ENCODE measurements around the gene BBS9.

Gene BBS9

GRCh38 chr7:33192695-33193291, 63.4 kb downstream of the BBS9 start:
- no peak overlapping the region for H3K4me3 ChIP-seq (ENCODE audit: low read length in 2 of 2)
- H3K36me3 ChIP-seq (ENCODE audit: control insufficient read depth in 2 of 2, insufficient read depth in 2 of 2, low read length in 2 of 2) = no peaks in the 10 kb centered on the region
- H3K9me3 ChIP-seq (ENCODE audit: control insufficient read depth in 2 of 2, low read length in 2 of 2) = no peaks in the 10 kb centered on the region
- H3K27me3 ChIP-seq (ENCODE audit: control insufficient read depth in 2 of 2, insufficient read depth in 2 of 2, low read length in 2 of 2) = no peaks in the 10 kb centered on the region
- no peak overlapping the region for H3K9ac ChIP-seq (ENCODE audit: low read depth in 1 of 2, low read length in 2 of 2)
- no peak overlapping the region for H3K27ac ChIP-seq (ENCODE audit: low read depth in 2 of 2, low read length in 2 of 2)
- no peaks in the 10 kb centered on the region for H3K4me1 ChIP-seq (ENCODE audit: control insufficient read depth in 2 of 2, insufficient read depth in 2 of 2, low read length in 2 of 2)

GRCh38 chr7:33193308-33193864, 64.0 kb downstream of the BBS9 start:
- H3K4me3 ChIP-seq (ENCODE audit: low read length in 2 of 2) = no peak overlapping the region
- no peak overlapping the region for H3K27ac ChIP-seq (ENCODE audit: low read depth in 2 of 2, low read length in 2 of 2)
- H3K27me3 ChIP-seq (ENCODE audit: control insufficient read depth in 2 of 2, insufficient read depth in 2 of 2, low read length in 2 of 2) = no peaks in the 10 kb centered on the region

GRCh38 chr7:33195264-33195663, 65.9 kb downstream of the BBS9 start:
- no peaks in the 10 kb centered on the region for H3K27me3 ChIP-seq (ENCODE audit: control insufficient read depth in 2 of 2, insufficient read depth in 2 of 2, low read length in 2 of 2)
- H3K9ac ChIP-seq (ENCODE audit: low read depth in 1 of 2, low read length in 2 of 2) = no peak overlapping the region
- H3K4me1 ChIP-seq (ENCODE audit: control insufficient read depth in 2 of 2, insufficient read depth in 2 of 2, low read length in 2 of 2) = no peaks in the 10 kb centered on the region
- no peaks in the 10 kb centered on the region for H3K36me3 ChIP-seq (ENCODE audit: control insufficient read depth in 2 of 2, insufficient read depth in 2 of 2, low read length in 2 of 2)
- no peak overlapping the region for H3K4me3 ChIP-seq (ENCODE audit: low read length in 2 of 2)
- no peaks in the 10 kb centered on the region for H3K9me3 ChIP-seq (ENCODE audit: control insufficient read depth in 2 of 2, low read length in 2 of 2)
- H3K27ac ChIP-seq (ENCODE audit: low read depth in 2 of 2, low read length in 2 of 2) = no peak overlapping the region

More at GRCh38 chr7:33193308-33193864, 64.0 kb downstream of the BBS9 start:
- H3K9ac ChIP-seq (ENCODE audit: low read depth in 1 of 2, low read length in 2 of 2) = no peak overlapping the region
- H3K4me1 ChIP-seq (ENCODE audit: control insufficient read depth in 2 of 2, insufficient read depth in 2 of 2, low read length in 2 of 2) = no peaks in the 10 kb centered on the region
- no peaks in the 10 kb centered on the region for H3K36me3 ChIP-seq (ENCODE audit: control insufficient read depth in 2 of 2, insufficient read depth in 2 of 2, low read length in 2 of 2)
- no peaks in the 10 kb centered on the region for H3K9me3 ChIP-seq (ENCODE audit: control insufficient read depth in 2 of 2, low read length in 2 of 2)

GRCh38 chr7:33196221-33196620, 66.9 kb downstream of the BBS9 start:
- Histone ChIP-seq H3K9ac (ENCODE audit: low read depth in 1 of 2, low read length in 2 of 2) (no peak overlapping the region), H3K27ac (ENCODE audit: low read depth in 2 of 2, low read length in 2 of 2) (no peak overlapping the region)

DNA sequence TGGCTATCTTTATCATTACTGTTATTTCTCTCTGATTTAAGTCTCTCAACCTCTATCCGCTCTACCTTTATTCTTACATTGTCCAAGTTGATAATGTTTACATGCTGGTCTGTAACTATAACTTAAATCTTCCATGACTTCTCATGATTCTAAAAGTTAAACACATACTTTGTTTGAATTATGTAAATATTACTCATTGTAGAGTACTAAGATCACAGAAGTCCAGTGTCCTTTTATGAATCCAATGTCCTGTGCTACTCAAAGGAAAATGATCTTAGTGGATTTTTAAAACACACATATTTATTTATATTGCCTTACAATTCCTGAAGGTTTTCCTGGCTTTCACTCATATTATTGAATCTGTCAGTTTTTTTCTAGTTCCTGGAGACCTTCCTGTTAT, 70.9 kb downstream of the BBS9 start:
- Histone ChIP-seq H3K27me3 (ENCODE audit: control insufficient read depth in 2 of 2, insufficient read depth in 2 of 2, low read length in 2 of 2) (no peaks in the 10 kb centered on the region), H3K4me1 (ENCODE audit: control insufficient read depth in 2 of 2, insufficient read depth in 2 of 2, low read length in 2 of 2) (no peaks in the 10 kb centered on the region), H3K36me3 (ENCODE audit: control insufficient read depth in 2 of 2, insufficient read depth in 2 of 2, low read length in 2 of 2) (no peaks in the 10 kb centered on the region), H3K9ac (ENCODE audit: low read depth in 1 of 2, low read length in 2 of 2) (no peak overlapping the region), H3K9me3 (ENCODE audit: control insufficient read depth in 2 of 2, low read length in 2 of 2) (no peaks in the 10 kb centered on the region), H3K27ac (ENCODE audit: low read depth in 2 of 2, low read length in 2 of 2) (no peak overlapping the region), H3K4me3 (ENCODE audit: low read length in 2 of 2) (no peak overlapping the region)

More at GRCh38 chr7:33196221-33196620, 66.9 kb downstream of the BBS9 start:
- no peaks in the 10 kb centered on the region for H3K27me3 ChIP-seq (ENCODE audit: control insufficient read depth in 2 of 2, insufficient read depth in 2 of 2, low read length in 2 of 2)
- no peaks in the 10 kb centered on the region for H3K9me3 ChIP-seq (ENCODE audit: control insufficient read depth in 2 of 2, low read length in 2 of 2)
- no peaks in the 10 kb centered on the region for H3K4me1 ChIP-seq (ENCODE audit: control insufficient read depth in 2 of 2, insufficient read depth in 2 of 2, low read length in 2 of 2)
- no peak overlapping the region for H3K4me3 ChIP-seq (ENCODE audit: low read length in 2 of 2)
- no peaks in the 10 kb centered on the region for H3K36me3 ChIP-seq (ENCODE audit: control insufficient read depth in 2 of 2, insufficient read depth in 2 of 2, low read length in 2 of 2)

GRCh38 chr7:33201821-33202220, 72.5 kb downstream of the BBS9 start:
- Histone ChIP-seq H3K9me3 (ENCODE audit: control insufficient read depth in 2 of 2, low read length in 2 of 2) (no peaks in the 10 kb centered on the region), H3K27me3 (ENCODE audit: control insufficient read depth in 2 of 2, insufficient read depth in 2 of 2, low read length in 2 of 2) (no peaks in the 10 kb centered on the region), H3K4me1 (ENCODE audit: control insufficient read depth in 2 of 2, insufficient read depth in 2 of 2, low read length in 2 of 2) (no peaks in the 10 kb centered on the region), H3K36me3 (ENCODE audit: control insufficient read depth in 2 of 2, insufficient read depth in 2 of 2, low read length in 2 of 2) (no peaks in the 10 kb centered on the region), H3K9ac (ENCODE audit: low read depth in 1 of 2, low read length in 2 of 2) (no peak overlapping the region), H3K4me3 (ENCODE audit: low read length in 2 of 2) (no peak overlapping the region), H3K27ac (ENCODE audit: low read depth in 2 of 2, low read length in 2 of 2) (no peak overlapping the region)

DNA sequence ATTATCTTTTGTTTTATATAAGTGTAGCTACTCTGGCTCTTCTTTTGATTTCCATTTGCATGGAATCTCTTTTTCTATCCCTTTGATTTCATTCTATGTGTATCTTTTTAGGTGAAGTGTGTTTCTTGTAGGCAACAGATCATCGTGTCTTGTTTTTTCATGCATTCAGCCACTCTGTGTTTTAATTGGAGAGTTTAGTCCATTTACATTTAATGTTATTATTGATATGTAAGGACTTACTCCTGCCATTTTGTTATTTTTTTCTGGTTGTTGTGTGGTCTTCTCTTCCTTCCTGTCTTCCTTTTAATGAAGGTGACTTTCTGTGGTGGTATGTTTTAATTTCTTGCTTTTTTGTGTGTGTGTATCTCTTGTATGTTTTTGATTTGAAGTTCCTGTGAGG, 81.6 kb downstream of the BBS9 start:
- Histone ChIP-seq H3K36me3 (ENCODE audit: control insufficient read depth in 2 of 2, insufficient read depth in 2 of 2, low read length in 2 of 2) (no peaks in the 10 kb centered on the region), H3K9me3 (ENCODE audit: control insufficient read depth in 2 of 2, low read length in 2 of 2) (peaks cover 3 to 8% of the 10 kb centered on the region in 2 donors), H3K9ac (ENCODE audit: low read depth in 1 of 2, low read length in 2 of 2) (no peak overlapping the region), H3K4me3 (ENCODE audit: low read length in 2 of 2) (no peak overlapping the region), H3K4me1 (ENCODE audit: control insufficient read depth in 2 of 2, insufficient read depth in 2 of 2, low read length in 2 of 2) (no peaks in the 10 kb centered on the region), H3K27ac (ENCODE audit: low read depth in 2 of 2, low read length in 2 of 2) (no peak overlapping the region), H3K27me3 (ENCODE audit: control insufficient read depth in 2 of 2, insufficient read depth in 2 of 2, low read length in 2 of 2) (no peaks in the 10 kb centered on the region)

DNA sequence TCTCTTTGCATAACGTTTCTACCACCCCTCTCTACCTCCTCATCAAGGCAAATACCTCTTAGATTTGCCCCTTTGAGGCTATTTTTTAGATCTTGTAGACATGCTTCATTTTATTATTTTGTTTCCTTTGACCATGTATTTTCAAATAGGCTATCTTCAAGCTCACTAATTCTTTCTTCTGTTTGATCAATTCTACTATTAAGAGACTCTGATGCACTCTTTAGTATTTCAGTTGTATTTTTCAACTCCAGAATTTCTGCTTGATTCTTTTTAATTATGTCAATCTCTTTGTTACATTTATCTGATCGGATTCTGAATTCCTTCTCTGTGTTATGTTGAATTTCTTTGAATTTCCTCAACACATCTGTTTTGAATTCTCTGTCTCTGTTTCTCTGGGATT, 82.8 kb downstream of the BBS9 start:
- Histone ChIP-seq H3K9ac (ENCODE audit: low read depth in 1 of 2, low read length in 2 of 2) (no peak overlapping the region), H3K4me3 (ENCODE audit: low read length in 2 of 2) (no peak overlapping the region), H3K27me3 (ENCODE audit: control insufficient read depth in 2 of 2, insufficient read depth in 2 of 2, low read length in 2 of 2) (no peaks in the 10 kb centered on the region), H3K36me3 (ENCODE audit: control insufficient read depth in 2 of 2, insufficient read depth in 2 of 2, low read length in 2 of 2) (no peaks in the 10 kb centered on the region), H3K9me3 (ENCODE audit: control insufficient read depth in 2 of 2, low read length in 2 of 2) (peaks cover 3 to 8% of the 10 kb centered on the region in 2 donors), H3K27ac (ENCODE audit: low read depth in 2 of 2, low read length in 2 of 2) (no peak overlapping the region), H3K4me1 (ENCODE audit: control insufficient read depth in 2 of 2, insufficient read depth in 2 of 2, low read length in 2 of 2) (no peaks in the 10 kb centered on the region)

GRCh38 chr7:33215992-33216391, 86.6 kb downstream of the BBS9 start:
- H3K9ac ChIP-seq (ENCODE audit: low read depth in 1 of 2, low read length in 2 of 2) = no peak overlapping the region
- no peaks in the 10 kb centered on the region for H3K4me1 ChIP-seq (ENCODE audit: control insufficient read depth in 2 of 2, insufficient read depth in 2 of 2, low read length in 2 of 2)
- H3K27ac ChIP-seq (ENCODE audit: low read depth in 2 of 2, low read length in 2 of 2) = no peak overlapping the region
- no peak overlapping the region for H3K4me3 ChIP-seq (ENCODE audit: low read length in 2 of 2)
- no peaks in the 10 kb centered on the region for H3K36me3 ChIP-seq (ENCODE audit: control insufficient read depth in 2 of 2, insufficient read depth in 2 of 2, low read length in 2 of 2)
- H3K27me3 ChIP-seq (ENCODE audit: control insufficient read depth in 2 of 2, insufficient read depth in 2 of 2, low read length in 2 of 2) = no peaks in the 10 kb centered on the region
- H3K9me3 ChIP-seq (ENCODE audit: control insufficient read depth in 2 of 2, low read length in 2 of 2) = peaks cover 3 to 4% of the 10 kb centered on the region in 2 donors

- H3K9ac ChIP-seq (ENCODE audit: low read depth in 1 of 2, low read length in 2 of 2) = no peak overlapping the region
- no peaks in the 10 kb centered on the region for H3K9me3 ChIP-seq (ENCODE audit: control insufficient read depth in 2 of 2, low read length in 2 of 2)
- H3K27me3 ChIP-seq (ENCODE audit: control insufficient read depth in 2 of 2, insufficient read depth in 2 of 2, low read length in 2 of 2) = no peaks in the 10 kb centered on the region
- H3K36me3 ChIP-seq (ENCODE audit: control insufficient read depth in 2 of 2, insufficient read depth in 2 of 2, low read length in 2 of 2) = no peaks in the 10 kb centered on the region
- no peak overlapping the region for H3K4me3 ChIP-seq (ENCODE audit: low read length in 2 of 2)
- H3K4me1 ChIP-seq (ENCODE audit: control insufficient read depth in 2 of 2, insufficient read depth in 2 of 2, low read length in 2 of 2) = no peaks in the 10 kb centered on the region
- no peak overlapping the region for H3K27ac ChIP-seq (ENCODE audit: low read depth in 2 of 2, low read length in 2 of 2)
Measured at GRCh38 chr7:33217595-33217994, 88.2 kb downstream of the BBS9 start.

Data from mucosa of rectum (tissue), 2 donors.